Activated naive CD8-positive, alpha-beta T cell treated with anti-CD3 and anti-CD28 coated beads for 36 hours (primary cell): ENCODE data around the gene TMUB1. TPM values are rescaled to one million over a fixed set of nuclear protein-coding genes. Genes with fewer than 3 reads are reported as not detected.

Experiments
- DNase-seq: peaks from one replicate; pipeline ENCODE4 v3.0.0; 2021
- H3K27ac Mint-ChIP-seq: one replicate; pipeline ENCODE4 v1.8.0; 2022; ENCODE audit warnings: mild to moderate bottlenecking, moderate library complexity, mixed read lengths
- H3K27me3 Mint-ChIP-seq: one replicate; pipeline ENCODE4 v1.8.0; 2022; ENCODE audit warnings: mild to moderate bottlenecking, mixed read lengths
- H3K36me3 Mint-ChIP-seq: one replicate; pipeline ENCODE4 v1.8.0; 2021; ENCODE audit warnings: mild to moderate bottlenecking, mixed read lengths
- H3K4me1 Mint-ChIP-seq: one replicate; pipeline ENCODE4 v1.8.0; 2021; ENCODE audit warnings: mixed read lengths
- H3K4me3 Mint-ChIP-seq: one replicate; pipeline ENCODE4 v1.8.0; 2022; ENCODE audit warnings: mild to moderate bottlenecking, moderate library complexity, mixed read lengths
- H3K9me3 Mint-ChIP-seq: one replicate; pipeline ENCODE4 v1.8.0; 2022; ENCODE audit warnings: mixed read lengths
- total RNA-seq, 2 experiments: library from RNA; stranded (reverse); gene quantifications; one replicate each; pipeline ENCODE4 v1.2.3, GENCODE V29; 2021

TMUB1 gene
- total RNA-seq, 2 experiments from 2014 or later: 59.2 to 59.3 TPM

GRCh38 chr7:151115121-151115835 lies 32.0 kb upstream of the TMUB1 start:
- peaks cover 23% of the 10 kb centered on the region for H3K27me3 Mint-ChIP-seq
- peaks cover 6% of the 10 kb centered on the region for H3K4me1 Mint-ChIP-seq
- DNase-seq: peak; percentile 68
- H3K36me3 Mint-ChIP-seq: no peaks in the 10 kb centered on the region
- H3K9me3 Mint-ChIP-seq: no peaks in the 10 kb centered on the region
- no peak overlapping the region for H3K27ac Mint-ChIP-seq
- peak overlapping the region; percentile 42 for H3K4me3 Mint-ChIP-seq

GRCh38 chr7:151114151-151115090 lies 31.1 kb upstream of the TMUB1 start:
- no peaks in the 10 kb centered on the region for H3K9me3 Mint-ChIP-seq
- peak overlapping the region; percentile 37 for H3K4me3 Mint-ChIP-seq
- H3K27ac Mint-ChIP-seq: no peak overlapping the region
- H3K4me1 Mint-ChIP-seq: peaks cover 6% of the 10 kb centered on the region
- DNase-seq: no peak
- H3K27me3 Mint-ChIP-seq: peaks cover 23% of the 10 kb centered on the region
- H3K36me3 Mint-ChIP-seq: no peaks in the 10 kb centered on the region

GRCh38 chr7:151113344-151114150 lies 30.3 kb upstream of the TMUB1 start:
- peak overlapping the region; percentile 37 for H3K4me3 Mint-ChIP-seq
- H3K27me3 Mint-ChIP-seq: peaks cover 23% of the 10 kb centered on the region
- no peaks in the 10 kb centered on the region for H3K9me3 Mint-ChIP-seq
- no peak for DNase-seq
- peaks cover 6% of the 10 kb centered on the region for H3K4me1 Mint-ChIP-seq
- no peak overlapping the region for H3K27ac Mint-ChIP-seq
- H3K36me3 Mint-ChIP-seq: no peaks in the 10 kb centered on the region

GRCh38 chr7:151110941-151111645 lies 27.8 kb upstream of the TMUB1 start:
- Mint-ChIP-seq H3K27me3 (peaks cover 23% of the 10 kb centered on the region), H3K36me3 (no peaks in the 10 kb centered on the region), H3K4me3 (no peak overlapping the region), H3K27ac (no peak overlapping the region), H3K4me1 (peaks cover 6% of the 10 kb centered on the region), H3K9me3 (no peaks in the 10 kb centered on the region)
- DNase-seq: peak; percentile 75

- Mint-ChIP-seq H3K36me3 (no peaks in the 10 kb centered on the region), H3K27ac (no peak overlapping the region)
These were observed 27.1 kb upstream of the TMUB1 start for GRCh38 chr7:151110236-151110940.

GRCh38 chr7:151109094-151110048 lies 26.1 kb upstream of the TMUB1 start:
- Mint-ChIP-seq H3K4me3 (no peak overlapping the region), H3K27me3 (peaks cover 20% of the 10 kb centered on the region), H3K9me3 (no peaks in the 10 kb centered on the region), H3K4me1 (peaks cover 3% of the 10 kb centered on the region), H3K27ac (no peak overlapping the region), H3K36me3 (no peaks in the 10 kb centered on the region)
- DNase-seq: no peak

More at GRCh38 chr7:151110236-151110940, 27.1 kb upstream of the TMUB1 start:
- Mint-ChIP-seq H3K4me1 (peaks cover 3% of the 10 kb centered on the region), H3K4me3 (no peak overlapping the region), H3K27me3 (peaks cover 20% of the 10 kb centered on the region), H3K9me3 (no peaks in the 10 kb centered on the region)
- DNase-seq: no peak

- peaks cover 3% of the 10 kb centered on the region for H3K4me1 Mint-ChIP-seq
- DNase-seq: no peak
- H3K36me3 Mint-ChIP-seq: no peaks in the 10 kb centered on the region
- H3K9me3 Mint-ChIP-seq: no peaks in the 10 kb centered on the region
- H3K27ac Mint-ChIP-seq: no peak overlapping the region
- H3K4me3 Mint-ChIP-seq: no peak overlapping the region
- H3K27me3 Mint-ChIP-seq: peaks cover 8% of the 10 kb centered on the region
These were observed 24.6 kb upstream of the TMUB1 start for GRCh38 chr7:151107882-151108281.

- no peak for DNase-seq
- H3K27me3 Mint-ChIP-seq: no peaks in the 10 kb centered on the region
- no peak overlapping the region for H3K27ac Mint-ChIP-seq
- H3K4me1 Mint-ChIP-seq: no peaks in the 10 kb centered on the region
- no peaks in the 10 kb centered on the region for H3K9me3 Mint-ChIP-seq
- H3K4me3 Mint-ChIP-seq: no peak overlapping the region
- H3K36me3 Mint-ChIP-seq: no peaks in the 10 kb centered on the region
These were observed 21.3 kb upstream of the TMUB1 start for GRCh38 chr7:151104411-151105235.

GRCh38 chr7:151103973-151104372 lies 20.7 kb upstream of the TMUB1 start:
- no peak overlapping the region for H3K4me3 Mint-ChIP-seq
- DNase-seq: no peak
- H3K9me3 Mint-ChIP-seq: no peaks in the 10 kb centered on the region
- H3K27ac Mint-ChIP-seq: no peak overlapping the region
- no peaks in the 10 kb centered on the region for H3K4me1 Mint-ChIP-seq
- H3K36me3 Mint-ChIP-seq: no peaks in the 10 kb centered on the region
- no peaks in the 10 kb centered on the region for H3K27me3 Mint-ChIP-seq

- H3K27ac Mint-ChIP-seq: no peak overlapping the region
- H3K36me3 Mint-ChIP-seq: no peaks in the 10 kb centered on the region
- DNase-seq: no peak
- no peak overlapping the region for H3K4me3 Mint-ChIP-seq
- no peaks in the 10 kb centered on the region for H3K4me1 Mint-ChIP-seq
- H3K9me3 Mint-ChIP-seq: no peaks in the 10 kb centered on the region
- no peaks in the 10 kb centered on the region for H3K27me3 Mint-ChIP-seq
These were observed 19.7 kb upstream of the TMUB1 start for GRCh38 chr7:151102991-151103390.

GRCh38 chr7:151101621-151102396 lies 18.5 kb upstream of the TMUB1 start:
- Mint-ChIP-seq H3K36me3 (no peaks in the 10 kb centered on the region), H3K4me3 (no peak overlapping the region), H3K27ac (no peak overlapping the region), H3K4me1 (no peaks in the 10 kb centered on the region), H3K27me3 (no peaks in the 10 kb centered on the region), H3K9me3 (no peaks in the 10 kb centered on the region)
- no peak for DNase-seq

- H3K4me3 Mint-ChIP-seq: no peak overlapping the region
- no peaks in the 10 kb centered on the region for H3K36me3 Mint-ChIP-seq
- no peaks in the 10 kb centered on the region for H3K9me3 Mint-ChIP-seq
- H3K27me3 Mint-ChIP-seq: no peaks in the 10 kb centered on the region
- no peak overlapping the region for H3K27ac Mint-ChIP-seq
- no peaks in the 10 kb centered on the region for H3K4me1 Mint-ChIP-seq
- DNase-seq: no peak
These were observed 17.6 kb upstream of the TMUB1 start for GRCh38 chr7:151100921-151101320.
